KMS-11 (cell line): ENCODE measurements around the gene DFFB.

Experiments
- H2AFZ ChIP-seq: fragments of 200-600 bp; sonication (generic); 2 replicates; pipeline ENCODE4 v1.6.1; 2016; ENCODE audit warnings: antibody characterized with exemption, mixed run types, low read depth
- H3K27ac ChIP-seq: fragments of 200-600 bp; sonication (generic); 2 replicates; pipeline ENCODE4 v1.6.1; 2016; ENCODE audit warnings: mild to moderate bottlenecking, mixed run types
- H3K27me3 ChIP-seq: fragments of 200-600 bp; sonication (generic); 2 replicates; pipeline ENCODE4 v1.6.1; 2017; ENCODE audit warnings: mild to moderate bottlenecking, low read depth, mixed run types, moderate library complexity; ENCODE audit not compliant: insufficient read depth
- H3K36me3 ChIP-seq: fragments of 200-600 bp; sonication (generic); 2 replicates; pipeline ENCODE4 v1.6.1; 2017; ENCODE audit warnings: mild to moderate bottlenecking, mixed run types; ENCODE audit not compliant: insufficient read depth
- H3K4me1 ChIP-seq: fragments of 200-600 bp; sonication (generic); 2 replicates; pipeline ENCODE4 v1.6.1; 2016; ENCODE audit warnings: mild to moderate bottlenecking, low read depth, mixed run types; ENCODE audit not compliant: poor library complexity, severe bottlenecking
- H3K4me2 ChIP-seq: fragments of 200-600 bp; sonication (generic); 2 replicates; pipeline ENCODE4 v1.7.0; 2016; ENCODE audit warnings: mild to moderate bottlenecking, mixed run types
- H3K4me3 ChIP-seq: fragments of 200-600 bp; sonication (generic); IDR thresholded peaks from 2 replicates; pipeline ENCODE4 v1.6.1; 2017; ENCODE audit warnings: low read depth, low read length, mixed read lengths; ENCODE audit not compliant: insufficient read depth
- H3K79me2 ChIP-seq: fragments of 200-600 bp; sonication (generic); 2 replicates; pipeline ENCODE4 v1.6.1; 2016; ENCODE audit warnings: low read depth, mixed run types; ENCODE audit not compliant: insufficient read depth
- H3K9ac ChIP-seq: fragments of 200-600 bp; sonication (generic); 2 replicates; pipeline ENCODE4 v1.6.1; 2016; ENCODE audit warnings: mild to moderate bottlenecking, mixed run types
- H4K20me1 ChIP-seq: fragments of 200-600 bp; sonication (generic); 2 replicates; pipeline ENCODE4 v1.6.1; 2016; ENCODE audit warnings: mild to moderate bottlenecking, mixed run types; ENCODE audit not compliant: insufficient read depth
- TF ChIP-seq, protein P1 (sequence below): fragments of 200-600 bp; sonication (generic); conservative IDR thresholded peaks from 2 replicates; pipeline ENCODE4 v1.6.1; 2017; ENCODE audit warnings: low read depth, mild to moderate bottlenecking, antibody characterized with exemption, low read length, moderate library complexity, mixed read lengths

The DFFB gene

GRCh38 chr1:3842912-3843311, 14.4 kb upstream of the DFFB start:
- no peak overlapping the region for H3K4me2 ChIP-seq
- H3K36me3 ChIP-seq = no peaks in the 10 kb centered on the region
- H3K79me2 ChIP-seq = no peaks in the 10 kb centered on the region

GRCh38 chr1:3846541-3846940, 10.7 kb upstream of the DFFB start:
- H3K27me3 ChIP-seq = no peaks in the 10 kb centered on the region
- H4K20me1 ChIP-seq = no peaks in the 10 kb centered on the region
- H2AFZ ChIP-seq = no peak overlapping the region
- H3K4me3 ChIP-seq = no peak overlapping the region
- no peak overlapping the region for H3K4me2 ChIP-seq
- H3K36me3 ChIP-seq = no peaks in the 10 kb centered on the region
- H3K27ac ChIP-seq = no peak overlapping the region
- H3K79me2 ChIP-seq = no peaks in the 10 kb centered on the region
- no peaks in the 10 kb centered on the region for H3K4me1 ChIP-seq
- H3K9ac ChIP-seq = no peak overlapping the region
- TF ChIP-seq, protein P1, sequence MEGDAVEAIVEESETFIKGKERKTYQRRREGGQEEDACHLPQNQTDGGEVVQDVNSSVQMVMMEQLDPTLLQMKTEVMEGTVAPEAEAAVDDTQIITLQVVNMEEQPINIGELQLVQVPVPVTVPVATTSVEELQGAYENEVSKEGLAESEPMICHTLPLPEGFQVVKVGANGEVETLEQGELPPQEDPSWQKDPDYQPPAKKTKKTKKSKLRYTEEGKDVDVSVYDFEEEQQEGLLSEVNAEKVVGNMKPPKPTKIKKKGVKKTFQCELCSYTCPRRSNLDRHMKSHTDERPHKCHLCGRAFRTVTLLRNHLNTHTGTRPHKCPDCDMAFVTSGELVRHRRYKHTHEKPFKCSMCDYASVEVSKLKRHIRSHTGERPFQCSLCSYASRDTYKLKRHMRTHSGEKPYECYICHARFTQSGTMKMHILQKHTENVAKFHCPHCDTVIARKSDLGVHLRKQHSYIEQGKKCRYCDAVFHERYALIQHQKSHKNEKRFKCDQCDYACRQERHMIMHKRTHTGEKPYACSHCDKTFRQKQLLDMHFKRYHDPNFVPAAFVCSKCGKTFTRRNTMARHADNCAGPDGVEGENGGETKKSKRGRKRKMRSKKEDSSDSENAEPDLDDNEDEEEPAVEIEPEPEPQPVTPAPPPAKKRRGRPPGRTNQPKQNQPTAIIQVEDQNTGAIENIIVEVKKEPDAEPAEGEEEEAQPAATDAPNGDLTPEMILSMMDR = no peak

More at GRCh38 chr1:3842912-3843311, 14.4 kb upstream of the DFFB start:
- TF ChIP-seq, protein P1 = no peak
- H3K4me3 ChIP-seq = no peak overlapping the region
- no peak overlapping the region for H2AFZ ChIP-seq
- no peaks in the 10 kb centered on the region for H3K4me1 ChIP-seq
- H3K27ac ChIP-seq = no peak overlapping the region
- H4K20me1 ChIP-seq = no peaks in the 10 kb centered on the region
- H3K27me3 ChIP-seq = no peaks in the 10 kb centered on the region
- no peak overlapping the region for H3K9ac ChIP-seq

- no peaks in the 10 kb centered on the region for H3K36me3 ChIP-seq
- TF ChIP-seq, protein P1 = no peak
- no peak overlapping the region for H3K27ac ChIP-seq
- H3K4me1 ChIP-seq = no peaks in the 10 kb centered on the region
- H3K79me2 ChIP-seq = no peaks in the 10 kb centered on the region
- no peak overlapping the region for H3K4me2 ChIP-seq
- H3K27me3 ChIP-seq = no peaks in the 10 kb centered on the region
- H3K9ac ChIP-seq = no peak overlapping the region
- no peaks in the 10 kb centered on the region for H4K20me1 ChIP-seq
- H2AFZ ChIP-seq = no peak overlapping the region
- no peak overlapping the region for H3K4me3 ChIP-seq
Observed at GRCh38 chr1:3847081-3847480, 10.2 kb upstream of the DFFB start.

DNA sequence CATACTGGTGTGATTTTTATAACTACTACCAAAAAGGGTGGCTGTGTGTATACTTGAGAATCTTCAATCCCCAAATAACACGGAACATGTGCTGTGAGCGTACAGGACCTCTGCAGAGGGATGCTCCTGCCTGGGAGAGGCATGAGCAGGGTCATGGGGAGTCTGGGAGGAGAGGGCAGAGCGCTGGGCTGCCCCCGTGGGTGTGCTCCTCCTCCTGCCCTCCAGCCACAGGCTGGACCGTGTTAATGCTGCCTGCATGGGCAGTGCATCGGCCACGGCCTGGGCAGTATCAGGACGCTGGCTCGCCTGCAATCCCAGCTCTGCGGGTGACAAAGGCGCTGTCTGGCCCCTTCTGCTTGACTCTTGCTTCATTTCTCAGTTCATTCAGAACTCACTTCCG, 6.4 kb upstream of the DFFB start:
- Histone ChIP-seq H3K4me2 (no peak overlapping the region), H2AFZ (no peak overlapping the region), H3K4me1 (peaks cover 5% of the 10 kb centered on the region), H3K27ac (no peak overlapping the region), H4K20me1 (peaks cover 2% of the 10 kb centered on the region; the same call in 1 of the 2 replicates), H3K9ac (no peak overlapping the region), H3K36me3 (no peaks in the 10 kb centered on the region), H3K27me3 (no peaks in the 10 kb centered on the region), H3K4me3 (no peak overlapping the region), H3K79me2 (peaks cover 21% of the 10 kb centered on the region)
- TF ChIP-seq, protein P1 = no peak
